Measurements from ENCODE around the gene MKX.

MKX gene

DNA sequence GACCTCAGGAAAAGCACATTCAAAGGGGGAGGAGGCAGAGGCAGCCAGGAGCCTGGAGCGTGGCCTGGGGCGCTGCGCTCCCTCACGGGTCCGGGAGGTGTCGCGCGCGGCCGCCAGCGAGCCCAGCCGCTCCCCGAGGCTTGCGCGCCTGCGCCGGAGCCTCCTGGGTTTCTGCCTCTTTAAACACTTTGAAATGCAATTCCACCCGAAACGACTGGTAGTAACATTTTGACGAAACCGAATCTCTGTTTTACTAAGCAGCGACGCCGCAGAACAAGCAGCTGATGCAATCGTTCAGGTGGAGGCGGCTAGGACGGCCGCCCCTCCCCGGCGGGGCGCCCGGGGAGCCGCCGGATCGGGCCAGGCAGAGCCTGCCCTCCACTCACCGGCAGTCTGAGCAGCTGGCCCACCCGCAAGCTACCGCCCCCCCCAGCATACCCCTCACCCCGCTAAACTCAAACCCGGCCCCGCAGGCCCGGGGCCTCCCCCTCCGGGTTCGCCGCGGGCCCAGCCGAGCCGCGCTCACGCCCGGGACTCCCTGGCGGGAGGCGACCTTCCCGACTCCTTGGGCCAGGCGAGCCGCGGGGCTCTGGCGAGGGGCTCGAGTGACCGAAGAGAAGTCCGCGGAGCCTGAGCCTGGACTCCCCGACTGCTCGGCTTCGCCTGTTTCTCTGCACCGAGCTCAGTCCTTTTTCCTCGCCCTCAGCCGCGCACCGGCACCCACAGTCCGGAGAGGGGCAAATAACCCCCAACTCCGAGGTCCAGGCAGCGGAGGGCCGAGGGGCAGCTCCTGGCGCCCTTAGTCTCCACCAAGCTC is 3.2 kb downstream of the MKX start:
- peak; percentile 96 for DNase-seq (ENCODE audit: low spot score)

DNA sequence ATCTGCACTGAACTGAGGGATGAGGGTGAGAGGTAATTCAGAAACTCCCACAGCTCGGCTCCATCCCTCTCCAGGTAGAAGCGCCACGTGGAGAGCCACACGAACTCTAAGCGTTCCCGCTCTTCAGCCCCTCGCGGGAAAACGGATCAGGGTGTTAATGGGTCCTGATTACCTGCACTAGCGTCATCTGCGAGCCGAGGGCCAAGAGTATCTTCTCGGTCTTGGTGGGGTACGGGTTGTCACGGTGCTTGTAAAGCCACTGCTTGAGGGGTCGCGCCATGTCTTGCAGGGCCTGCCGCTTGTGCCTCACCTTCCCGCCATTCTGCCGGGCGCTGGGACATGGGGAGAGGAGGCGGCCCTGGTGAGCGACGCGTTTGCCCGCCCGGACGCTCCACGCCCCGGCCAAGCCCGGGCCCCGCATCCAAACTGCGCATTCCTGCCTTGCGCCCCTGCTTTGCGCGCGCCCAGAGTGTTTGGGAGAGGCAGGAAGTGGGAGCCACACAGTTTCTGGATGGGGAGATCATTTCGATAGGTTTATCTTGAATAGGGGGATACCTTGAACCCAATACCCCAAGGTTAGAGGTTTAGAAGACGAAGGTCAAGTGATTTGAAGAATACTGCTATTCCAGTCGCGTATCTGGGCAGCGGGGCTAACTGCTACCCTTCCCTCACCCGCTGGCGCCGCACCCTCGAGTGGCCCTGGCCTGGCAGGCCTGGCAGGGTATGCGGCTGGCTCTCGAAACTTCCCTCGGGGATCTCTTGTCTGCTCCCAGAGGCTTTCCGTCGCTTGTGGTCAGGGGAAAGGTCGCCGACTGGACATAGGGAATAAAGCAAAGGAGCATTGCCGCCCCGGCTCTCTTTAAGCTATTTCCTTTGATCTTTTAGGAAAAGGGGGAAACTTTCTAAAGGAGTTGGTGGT is 4.2 kb downstream of the MKX start:
- no peak for DNase-seq (ENCODE audit: low spot score)

DNA sequence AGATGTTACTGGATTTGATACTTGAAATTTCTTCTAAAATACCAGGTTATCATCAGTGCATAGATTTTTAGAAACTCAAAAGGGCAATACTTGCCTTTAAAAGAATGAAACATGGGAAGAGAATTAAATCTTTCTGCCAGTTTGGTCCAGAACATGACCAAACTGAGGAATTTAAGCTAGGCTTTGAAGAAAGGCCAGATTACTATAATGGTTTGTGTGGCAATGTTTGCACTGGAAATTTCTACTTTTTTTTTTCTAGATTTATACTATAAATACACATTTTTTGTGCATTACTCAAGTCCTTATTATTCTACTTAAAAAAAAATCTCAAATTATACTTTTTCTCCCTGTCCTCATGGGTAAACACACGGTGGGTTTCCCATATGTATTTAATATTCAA is 9.2 kb downstream of the MKX start:
- peak; percentile 41 for DNase-seq (ENCODE audit: low spot score)

DNA sequence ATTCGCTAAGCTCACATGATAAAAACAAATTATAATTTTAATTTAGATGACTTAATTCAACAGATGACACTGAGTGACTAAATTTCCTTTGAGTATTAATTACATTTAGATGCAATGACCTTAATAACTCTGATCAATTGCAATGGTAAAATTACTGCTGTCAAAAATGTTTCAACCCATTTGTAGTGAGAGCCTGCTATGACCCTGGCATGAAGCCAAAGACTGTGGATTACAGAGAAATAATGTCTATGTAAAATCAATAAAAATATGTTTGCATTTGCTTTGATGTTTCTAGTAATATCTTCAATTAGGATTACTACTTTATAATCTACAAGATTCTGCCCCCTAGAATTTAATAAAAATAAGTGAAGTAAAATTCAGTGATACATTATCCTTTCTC is 15.6 kb downstream of the MKX start:
- no peak for DNase-seq (ENCODE audit: low spot score)

DNA sequence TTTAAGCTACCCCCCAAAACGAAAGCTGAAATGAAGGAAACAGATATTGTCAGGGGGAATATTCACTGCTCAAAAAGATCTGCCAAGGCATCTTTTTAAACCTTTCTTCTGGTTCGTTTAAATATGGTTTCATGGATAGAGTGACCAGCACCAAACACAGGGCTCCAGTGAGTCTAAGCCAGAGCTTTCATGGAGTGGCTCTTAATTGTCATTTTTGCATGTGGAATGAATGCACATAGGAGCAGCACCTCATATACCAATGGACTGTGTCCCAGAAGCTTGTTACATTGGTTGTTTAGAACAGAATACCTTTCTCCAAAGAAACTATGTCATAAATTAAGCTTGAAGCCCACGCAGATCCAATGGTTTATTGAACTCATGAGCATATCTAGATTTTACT is 17.3 kb downstream of the MKX start:
- DNase-seq (ENCODE audit: low spot score): no peak

DNA sequence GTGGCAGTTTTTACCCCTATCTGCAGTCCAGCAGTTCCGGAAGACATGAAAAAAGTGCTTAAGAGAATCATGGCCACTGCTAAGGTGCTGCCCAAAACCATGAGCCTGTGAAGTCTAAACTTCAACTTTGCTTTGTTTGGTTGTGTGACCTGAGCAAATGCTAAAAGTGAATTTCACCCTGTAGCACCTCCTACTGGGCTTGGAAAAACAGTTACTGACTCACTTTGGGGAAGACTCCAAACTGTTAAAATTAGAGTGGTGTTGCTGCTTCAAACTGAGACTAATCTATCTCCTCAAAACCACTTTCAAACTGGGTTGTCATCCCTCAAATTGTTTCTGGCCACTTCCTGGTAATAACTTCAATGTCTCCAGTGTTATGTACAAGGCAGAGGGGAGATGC is 21.3 kb downstream of the MKX start:
- no peak for DNase-seq (ENCODE audit: low spot score)

DNA sequence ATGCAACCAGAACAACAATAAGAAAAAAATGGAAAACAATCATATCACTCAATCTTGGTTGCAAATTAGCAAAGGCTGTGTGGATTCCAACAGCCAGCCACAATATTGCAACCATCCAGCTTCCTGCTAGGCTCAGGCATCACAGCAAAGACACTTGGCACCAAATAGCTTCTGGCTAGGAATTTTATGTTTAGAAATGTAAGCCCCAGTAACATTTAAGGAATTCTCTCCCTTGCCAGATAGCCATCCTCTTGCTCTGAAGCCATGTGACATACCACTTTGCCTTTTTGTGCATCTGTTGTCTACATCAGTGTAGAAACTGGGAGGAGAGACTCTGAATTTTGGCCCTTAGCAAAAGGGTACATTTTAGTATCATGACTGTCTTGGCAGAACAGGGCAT is 22.2 kb downstream of the MKX start:
- peak; percentile 74 for DNase-seq (ENCODE audit: low spot score)

DNA sequence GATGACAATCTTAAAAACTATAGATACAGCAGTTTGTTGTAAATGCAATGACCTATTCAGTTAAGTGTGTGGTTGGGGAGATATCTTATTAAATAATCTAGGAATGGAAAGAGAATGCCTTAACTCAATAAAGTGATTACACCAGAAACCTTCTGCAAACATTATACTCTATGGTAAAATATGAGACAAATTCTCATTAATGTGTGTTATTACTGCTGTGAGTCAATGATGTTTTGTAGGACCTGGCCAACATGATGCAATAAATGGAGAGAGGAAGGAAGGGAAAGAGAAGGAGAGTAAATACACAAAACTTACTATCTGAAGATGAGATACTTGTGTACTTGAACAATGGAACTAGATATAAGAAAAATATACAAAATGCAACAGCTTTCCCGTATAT is 25.1 kb downstream of the MKX start:
- DNase-seq (ENCODE audit: low spot score): no peak

DNA sequence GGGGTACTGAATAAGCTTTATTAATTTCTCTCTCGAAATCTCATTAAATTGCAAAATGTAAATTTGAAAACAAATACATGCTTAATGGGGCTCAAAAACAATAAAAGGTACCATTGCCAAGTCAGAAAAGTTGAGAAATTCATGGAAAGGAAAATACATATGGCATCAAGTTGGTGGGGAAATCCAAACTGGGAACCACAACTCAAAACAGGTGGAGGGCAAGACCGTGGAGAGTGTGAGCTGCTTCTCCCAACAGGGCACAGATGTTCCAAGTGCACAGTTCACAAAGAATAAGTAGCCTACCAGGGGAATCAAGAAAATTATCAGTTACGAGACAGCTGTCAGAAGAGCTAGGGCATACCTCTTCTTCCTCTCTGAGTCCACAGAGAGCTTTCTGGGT is 26.6 kb downstream of the MKX start:
- no peak for DNase-seq (ENCODE audit: low spot score)

DNA sequence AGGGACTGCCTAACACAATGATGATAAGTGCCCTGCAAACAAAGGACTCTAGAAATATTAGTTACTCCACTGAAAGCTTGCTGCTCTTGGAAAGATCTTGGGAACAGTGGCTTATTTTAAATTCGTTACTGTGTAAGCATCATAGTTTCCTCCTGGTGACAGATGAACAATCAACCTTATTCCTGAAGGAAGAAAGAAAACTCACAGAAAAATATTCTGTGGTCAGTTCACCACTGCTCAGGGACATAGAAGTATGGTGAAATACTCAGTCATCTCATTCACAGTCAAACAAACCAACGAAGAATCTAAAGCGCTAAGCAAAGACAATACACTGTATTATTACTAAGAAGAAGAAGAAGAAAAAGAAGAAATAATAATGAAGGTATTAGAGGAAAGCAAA is 27.8 kb downstream of the MKX start:
- DNase-seq (ENCODE audit: low spot score): no peak

DNA sequence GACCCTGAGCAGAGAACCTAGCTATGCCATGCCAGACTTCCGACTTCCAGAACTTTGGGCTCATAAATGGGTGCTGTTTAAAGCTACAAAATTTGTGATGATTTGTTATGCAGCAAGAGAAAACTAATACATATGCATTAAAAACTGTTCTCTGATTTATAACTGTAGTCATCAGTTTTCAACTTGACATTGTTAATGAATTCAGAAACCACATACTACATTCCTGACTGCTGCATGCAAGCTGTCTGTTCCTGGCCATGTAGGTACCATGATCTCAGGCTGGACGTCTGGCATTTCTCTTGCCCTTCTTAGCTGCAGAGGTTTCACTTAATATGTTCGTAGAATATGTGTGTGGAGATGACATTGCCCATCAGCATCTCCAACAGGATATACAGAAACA is 28.4 kb downstream of the MKX start:
- no peak for DNase-seq (ENCODE audit: low spot score)

DNA sequence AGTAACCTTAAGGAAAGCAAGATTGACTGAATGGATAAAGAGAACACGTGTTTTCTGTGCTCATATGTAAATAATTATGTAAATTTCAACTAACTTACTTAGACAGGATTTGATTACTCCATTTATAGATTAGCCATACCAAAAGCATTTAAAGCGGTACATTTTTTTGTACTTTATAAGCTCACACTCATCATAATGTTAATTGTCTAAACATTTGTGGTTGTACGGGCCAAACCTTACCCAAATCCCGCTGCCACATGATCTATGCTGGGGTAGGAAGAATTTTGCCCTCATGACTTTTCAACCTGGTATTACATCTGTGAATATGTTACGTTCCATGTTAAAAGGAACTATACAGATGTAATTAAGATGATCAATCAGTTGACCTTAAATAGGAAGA is 29.1 kb downstream of the MKX start:
- DNase-seq (ENCODE audit: low spot score): no peak

DNA sequence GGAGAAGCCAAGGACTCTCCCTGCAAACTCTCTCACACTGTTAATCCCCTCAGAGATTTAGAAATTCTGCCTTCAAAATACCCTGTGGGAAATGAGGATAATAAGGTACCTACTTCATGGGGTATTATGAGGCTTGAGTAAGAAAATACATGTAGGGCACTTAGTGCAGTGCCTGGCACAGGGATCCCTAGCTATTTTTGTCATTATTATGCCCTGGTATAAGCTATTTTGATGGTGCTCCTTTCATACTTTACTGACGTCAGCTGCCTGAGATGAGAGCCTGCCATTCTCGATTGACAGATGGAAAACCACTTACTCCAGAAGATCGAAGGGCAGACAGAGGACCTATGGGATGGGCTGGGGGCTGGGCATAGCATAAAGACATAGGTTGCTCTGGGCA is 30.1 kb downstream of the MKX start:
- DNase-seq (ENCODE audit: low spot score): no peak

DNA sequence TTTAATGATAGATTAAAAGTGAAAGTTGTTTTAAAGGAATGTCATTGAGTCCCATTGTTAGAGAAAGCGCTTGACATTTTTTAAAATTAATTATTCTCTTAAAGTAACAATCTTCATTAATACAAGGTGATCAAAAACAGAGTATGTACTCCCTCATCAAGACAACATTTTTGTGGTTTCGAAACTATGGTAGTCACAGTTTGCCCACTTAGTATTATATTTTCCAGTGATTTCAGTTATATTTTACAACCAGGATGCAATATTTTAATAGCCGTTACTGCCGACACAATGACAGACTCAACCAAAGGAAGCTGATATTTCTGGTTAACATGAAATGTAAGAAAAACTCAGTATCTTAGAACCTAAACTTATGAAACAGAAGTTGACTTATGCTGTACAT is 31.3 kb downstream of the MKX start:
- DNase-seq (ENCODE audit: low spot score): peak; percentile 17

DNA sequence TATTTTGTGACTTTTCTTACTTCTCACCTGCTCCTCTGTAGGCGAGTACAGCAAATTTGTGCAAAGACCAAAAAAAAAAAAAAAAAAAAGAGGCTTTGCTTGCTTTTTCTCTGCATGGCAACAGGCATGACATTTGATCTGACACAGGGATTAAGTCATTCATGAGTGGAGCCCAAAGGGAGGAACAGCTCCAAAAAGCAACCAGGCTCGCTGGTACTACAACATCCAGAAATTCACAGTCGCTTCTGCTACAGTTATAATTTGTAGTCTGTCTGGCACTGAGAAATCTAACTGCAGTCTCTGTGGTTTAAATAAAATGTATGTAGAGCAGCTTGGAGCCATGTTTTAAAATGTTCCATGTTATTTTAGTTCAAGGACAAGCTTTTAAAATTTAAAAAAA is 31.7 kb downstream of the MKX start:
- peak; percentile 40 for DNase-seq (ENCODE audit: low spot score)

DNA sequence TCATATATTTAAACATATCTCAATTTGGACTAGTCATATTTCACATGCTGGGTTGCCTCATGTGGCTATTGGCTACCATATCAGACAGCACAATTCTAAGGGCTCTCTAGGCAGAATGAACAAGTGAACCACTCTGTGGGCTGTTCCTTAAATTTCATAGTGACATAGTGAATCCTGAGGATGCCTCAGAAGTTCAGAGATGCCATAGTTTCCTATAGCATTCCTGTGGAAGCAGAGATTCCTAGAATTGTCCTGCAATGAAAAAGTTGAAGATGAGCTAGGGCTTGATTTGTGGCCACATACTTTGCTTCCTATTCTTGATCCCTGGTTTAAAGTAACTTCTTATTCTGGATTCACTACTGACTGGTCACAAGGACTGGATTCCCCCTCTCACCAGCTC is 35.6 kb downstream of the MKX start:
- no peak for DNase-seq (ENCODE audit: low spot score)

DNA sequence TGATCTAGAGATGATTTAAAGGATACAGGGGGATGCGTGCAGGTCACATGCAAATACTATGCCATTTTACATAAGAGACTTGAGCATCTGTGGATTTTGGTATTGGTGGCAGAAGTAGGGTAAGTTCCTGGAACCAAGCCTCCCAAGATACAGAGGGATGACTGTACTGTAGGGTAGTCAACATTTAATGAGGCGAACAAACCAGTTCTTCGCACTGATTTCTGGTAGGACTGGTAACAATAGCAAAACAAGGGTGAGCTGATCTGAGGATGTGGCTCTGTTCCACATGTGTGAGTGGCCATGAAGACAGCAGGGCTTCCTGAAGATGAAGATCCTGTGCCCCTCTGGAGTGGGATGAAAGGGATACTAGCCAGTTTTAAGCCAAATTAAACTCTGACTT is 36.3 kb downstream of the MKX start:
- DNase-seq (ENCODE audit: low spot score): no peak

DNA sequence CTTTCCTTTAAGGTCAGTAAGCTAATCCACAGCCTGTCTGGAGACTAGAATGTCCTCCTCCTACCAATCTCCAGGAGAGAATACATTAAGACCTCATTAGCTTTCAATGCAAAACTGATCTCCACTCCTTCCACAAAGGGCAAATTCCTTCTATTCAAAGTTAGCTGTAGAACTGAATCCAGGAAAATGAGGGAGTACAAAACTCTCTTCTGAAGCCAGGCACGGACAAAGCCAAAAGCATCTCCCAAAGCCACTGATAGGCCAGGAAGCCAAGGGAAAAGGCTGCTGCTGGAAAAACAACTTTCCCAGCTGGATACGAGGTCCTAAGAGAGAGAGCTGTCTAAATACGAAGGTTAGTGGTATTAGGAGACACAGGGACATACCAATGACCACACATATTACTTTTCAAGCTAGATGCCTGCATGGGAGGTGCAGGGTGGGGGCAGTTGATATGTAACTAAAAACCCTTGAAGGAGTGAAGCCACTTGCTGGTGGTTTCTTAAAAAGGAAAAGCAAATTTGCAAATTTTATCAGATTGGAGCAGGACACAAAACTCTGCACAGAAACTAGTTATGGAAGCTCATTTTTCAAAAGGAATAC is 43.6 kb downstream of the MKX start:
- no peak for DNase-seq (ENCODE audit: low spot score)

DNA sequence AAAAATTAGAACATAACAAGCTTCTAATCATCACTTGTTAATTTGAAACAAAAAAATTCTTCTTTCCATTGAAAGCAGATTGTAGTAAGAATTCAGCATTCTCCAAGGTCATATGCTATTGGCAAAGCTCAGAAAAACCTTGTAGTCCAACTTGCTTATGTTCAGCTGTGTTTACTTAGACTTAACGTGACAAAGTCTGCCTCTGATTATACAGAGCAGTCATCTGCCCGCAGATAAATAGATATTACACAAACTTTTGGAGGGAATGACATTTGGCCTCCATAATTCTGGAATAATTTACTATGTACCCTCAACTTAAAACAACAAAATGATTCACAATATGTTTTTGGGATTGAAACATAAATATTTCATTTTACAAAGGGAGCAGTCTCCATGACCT is 45.8 kb downstream of the MKX start:
- peak; percentile 42 for DNase-seq (ENCODE audit: low spot score)

DNA sequence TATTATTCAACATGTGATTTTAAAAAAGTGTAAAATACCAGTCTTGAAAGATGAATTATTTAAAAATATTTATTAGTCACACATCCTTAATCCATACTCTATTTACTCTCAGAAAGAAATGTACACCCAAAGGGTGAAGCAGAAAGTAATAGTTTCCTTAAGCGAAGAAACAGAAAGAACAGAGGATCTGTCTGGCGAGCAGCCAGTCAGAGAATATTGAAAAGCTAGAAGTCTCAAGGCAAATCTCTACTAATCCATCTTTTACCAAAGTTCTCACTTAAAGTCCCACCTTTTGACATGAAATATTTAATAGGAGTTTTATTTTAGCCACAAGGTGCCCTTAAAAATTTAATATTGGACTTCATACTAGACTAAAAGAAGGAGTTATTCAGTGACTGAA is 46.7 kb downstream of the MKX start:
- DNase-seq (ENCODE audit: low spot score): no peak

DNA sequence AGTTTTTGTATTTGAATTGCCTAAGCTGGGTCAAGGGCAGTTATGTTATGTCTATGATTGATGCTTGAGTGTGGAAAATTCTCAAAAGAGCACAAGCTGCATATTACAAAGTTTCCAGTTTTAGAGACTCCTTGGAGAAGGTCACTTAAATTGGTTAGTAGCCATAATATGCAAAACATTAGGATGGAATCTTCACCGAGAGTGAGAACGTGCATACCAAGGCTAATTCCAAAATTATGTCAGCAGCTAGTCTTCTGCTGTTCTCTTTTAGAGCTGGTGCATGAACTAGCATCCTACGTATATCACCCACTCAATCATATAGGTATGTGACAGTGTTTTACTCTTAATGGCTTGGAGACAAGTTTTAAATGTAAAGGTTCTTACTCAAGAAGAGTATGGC is 49.2 kb downstream of the MKX start:
- no peak for DNase-seq (ENCODE audit: low spot score)

DNA sequence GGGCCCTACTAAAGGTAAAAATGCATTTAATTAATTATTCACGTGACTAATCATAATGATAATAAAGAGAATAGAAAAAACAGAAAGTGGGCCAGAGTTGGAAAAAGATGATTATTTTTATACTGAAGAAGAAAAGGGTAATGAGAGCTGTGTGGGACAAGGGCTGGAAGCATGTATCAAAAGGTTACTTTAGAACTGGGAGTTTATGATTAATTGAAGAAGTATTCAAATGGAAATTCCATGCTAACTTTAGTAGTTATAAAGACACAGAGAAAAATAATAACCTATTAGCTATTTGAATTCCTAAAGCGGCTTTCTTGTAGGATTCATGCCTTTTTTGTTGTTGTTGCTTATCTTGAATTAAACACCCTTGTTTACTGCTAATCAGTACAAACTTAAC is 49.9 kb downstream of the MKX start:
- peak; percentile 22 for DNase-seq (ENCODE audit: low spot score)

DNA sequence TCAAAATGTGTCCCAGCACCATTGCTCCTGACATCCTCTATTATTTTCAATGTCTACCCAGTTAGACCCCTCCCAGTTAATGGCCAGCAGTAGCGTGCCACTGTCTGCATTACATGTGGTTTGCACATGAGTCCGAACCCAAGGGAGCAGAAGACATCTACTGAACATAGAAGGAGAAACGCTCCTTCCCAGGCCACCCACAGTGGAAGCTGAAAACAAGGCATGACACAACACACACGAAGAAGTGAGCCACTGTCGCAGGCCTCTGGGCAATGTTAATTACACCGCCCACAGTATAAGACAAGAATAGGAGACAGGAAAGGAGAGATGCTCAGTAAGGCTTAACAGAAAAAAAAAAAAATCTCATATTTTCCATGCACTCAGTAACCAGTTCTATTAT is 50.5 kb downstream of the MKX start:
- no peak for DNase-seq (ENCODE audit: low spot score)

Data from GM03348 (cell line).